Neural progenitor cell (in vitro differentiated cells): ENCODE data around the gene SFI1. TPM values are rescaled to one million over a fixed set of nuclear protein-coding genes. Genes with fewer than 3 reads are reported as not detected.

Experiments
- DNase-seq: peaks from one replicate; pipeline ENCODE4 v3.0.0-alpha.2; 2016; ENCODE audit warnings: low spot score
- H2AFZ ChIP-seq: fragments of 200-600 bp; sonication (generic); replicated peaks from 2 replicates; pipeline ENCODE4 v1.6.1; 2016; ENCODE audit warnings: antibody characterized with exemption
- H3F3A ChIP-seq: fragments of 200-600 bp; sonication (generic); 2 replicates; pipeline ENCODE4 v1.6.1; 2016; ENCODE audit warnings: antibody characterized with exemption, low read depth
- H3K27ac ChIP-seq: fragments of 200-600 bp; sonication (generic); 2 replicates; pipeline ENCODE4 v1.5.1; 2016; ENCODE audit warnings: mild to moderate bottlenecking
- H3K27me3 ChIP-seq: fragments of 200-600 bp; sonication (generic); 2 replicates; pipeline ENCODE4 v1.6.1; 2016; ENCODE audit warnings: mild to moderate bottlenecking, moderate library complexity
- H3K36me3 ChIP-seq: fragments of 200-600 bp; sonication (generic); 2 replicates; pipeline ENCODE4 v1.5.1; 2016
- H3K4me1 ChIP-seq: fragments of 200-600 bp; sonication (generic); 2 replicates; pipeline ENCODE4 v1.6.1; 2016; ENCODE audit warnings: mixed run types
- H3K4me2 ChIP-seq: fragments of 200-600 bp; sonication (generic); 2 replicates; pipeline ENCODE4 v1.6.1; 2016
- H3K4me3 ChIP-seq: fragments of 200-600 bp; sonication (generic); 2 replicates; pipeline ENCODE4 v1.5.1; 2016
- H3K79me2 ChIP-seq: fragments of 200-600 bp; sonication (generic); 2 replicates; pipeline ENCODE4 v1.6.1; 2016; ENCODE audit warnings: low read depth
- H3K9ac ChIP-seq: fragments of 200-600 bp; sonication (generic); 2 replicates; pipeline ENCODE4 v1.6.1; 2016
- H3K9me3 ChIP-seq: fragments of 200-600 bp; sonication (generic); 2 replicates; pipeline ENCODE4 v1.5.1; 2016; ENCODE audit warnings: low read depth
- H4K20me1 ChIP-seq: fragments of 200-600 bp; sonication (generic); 2 replicates; pipeline ENCODE4 v1.6.1; 2016; ENCODE audit warnings: low read depth
- H3K27ac Mint-ChIP-seq: 3 replicates; pipeline ENCODE4 v1.8.0; 2021; ENCODE audit warnings: mixed read lengths
- H3K27me3 Mint-ChIP-seq: 2 replicates; pipeline ENCODE4 v1.8.0; 2022; ENCODE audit warnings: low read depth, mild to moderate bottlenecking, inconsistent platforms, moderate library complexity, mixed read lengths; ENCODE audit not compliant: insufficient read depth
- H3K36me3 Mint-ChIP-seq: 3 replicates; pipeline ENCODE4 v1.8.0; 2021; ENCODE audit warnings: mixed read lengths
- H3K4me1 Mint-ChIP-seq: 3 replicates; pipeline ENCODE4 v1.8.0; 2021; ENCODE audit warnings: mixed read lengths
- H3K4me3 Mint-ChIP-seq: 3 replicates; pipeline ENCODE4 v1.8.0; 2021; ENCODE audit warnings: mild to moderate bottlenecking, moderate library complexity, mixed read lengths
- H3K9me3 Mint-ChIP-seq: 3 replicates; pipeline ENCODE4 v1.8.0; 2020; ENCODE audit warnings: mixed read lengths
- EZH2 ChIP-seq: fragments of 200-600 bp; sonication (generic); IDR thresholded peaks from 2 replicates; pipeline ENCODE4 v1.6.1; 2017; ENCODE audit warnings: antibody characterized with exemption, mild to moderate bottlenecking, moderate library complexity
- EZH2phosphoT487 ChIP-seq: fragments of 200-600 bp; sonication (generic); IDR thresholded peaks from 2 replicates; pipeline ENCODE4 v1.6.1; 2017; ENCODE audit warnings: antibody characterized with exemption
- microRNA-seq: library from miRNA; unstranded; fragments of <30 nt; microRNA quantifications from one replicate; pipeline ENCODE4, GENCODE V29; 2016
- small RNA-seq: library from RNA; depleted of rRNA; stranded (forward); fragments of <200 nt; gene quantifications from one replicate; pipeline ENCODE3, GENCODE V24; 2015
- total RNA-seq: library from RNA; depleted of rRNA; stranded (reverse); fragments of >200 nt; gene quantifications from 2 replicates; pipeline ENCODE4 v1.2.3, GENCODE V29; 2015; ENCODE audit warnings: low replicate concordance
- TF ChIP-seq, protein P1 (sequence below): fragments of 200-600 bp; sonication (generic); IDR thresholded peaks from 2 replicates; pipeline ENCODE4 v1.5.1; 2017; ENCODE audit warnings: antibody characterized with exemption, mild to moderate bottlenecking

Gene SFI1
- total RNA-seq, 1 donor from 2014 or later: 25.0 TPM

- Histone ChIP-seq H3K4me3 (peak within 1 kb of the TSS; percentile 78), H3F3A (peaks cover 3% of the 10 kb centered on the region), H3K4me2 (peak within 1 kb of the TSS; percentile 91), H3K27me3 (no peaks in the 10 kb centered on the region), H3K79me2 (peaks cover 50% of the 10 kb centered on the region), H2AFZ (peak within 1 kb of the TSS; percentile 91), H3K36me3 (no peaks in the 10 kb centered on the region), H3K9ac (peak within 1 kb of the TSS; percentile 69), H3K27ac (no peak within 1 kb of the TSS), H4K20me1 (peaks cover 8% of the 10 kb centered on the region), H3K9me3 (no peaks in the 10 kb centered on the region), H3K4me1 (no peaks in the 10 kb centered on the region)
- Mint-ChIP-seq H3K4me3 (peak within 1 kb of the TSS; percentile 100), H3K9me3 (no peaks in the 10 kb centered on the region), H3K27me3 (peaks cover 4% of the 10 kb centered on the region), H3K4me1 (peaks cover 19% of the 10 kb centered on the region), H3K36me3 (no peaks in the 10 kb centered on the region), H3K27ac (peak within 1 kb of the TSS; percentile 97)
- DNase-seq: peak; percentile 98
- TF ChIP-seq EZH2phosphoT487: no peak
- TF ChIP-seq, protein P1, sequence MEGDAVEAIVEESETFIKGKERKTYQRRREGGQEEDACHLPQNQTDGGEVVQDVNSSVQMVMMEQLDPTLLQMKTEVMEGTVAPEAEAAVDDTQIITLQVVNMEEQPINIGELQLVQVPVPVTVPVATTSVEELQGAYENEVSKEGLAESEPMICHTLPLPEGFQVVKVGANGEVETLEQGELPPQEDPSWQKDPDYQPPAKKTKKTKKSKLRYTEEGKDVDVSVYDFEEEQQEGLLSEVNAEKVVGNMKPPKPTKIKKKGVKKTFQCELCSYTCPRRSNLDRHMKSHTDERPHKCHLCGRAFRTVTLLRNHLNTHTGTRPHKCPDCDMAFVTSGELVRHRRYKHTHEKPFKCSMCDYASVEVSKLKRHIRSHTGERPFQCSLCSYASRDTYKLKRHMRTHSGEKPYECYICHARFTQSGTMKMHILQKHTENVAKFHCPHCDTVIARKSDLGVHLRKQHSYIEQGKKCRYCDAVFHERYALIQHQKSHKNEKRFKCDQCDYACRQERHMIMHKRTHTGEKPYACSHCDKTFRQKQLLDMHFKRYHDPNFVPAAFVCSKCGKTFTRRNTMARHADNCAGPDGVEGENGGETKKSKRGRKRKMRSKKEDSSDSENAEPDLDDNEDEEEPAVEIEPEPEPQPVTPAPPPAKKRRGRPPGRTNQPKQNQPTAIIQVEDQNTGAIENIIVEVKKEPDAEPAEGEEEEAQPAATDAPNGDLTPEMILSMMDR: no peak
- TF ChIP-seq EZH2: no peak
Observed at GRCh38 chr22:31661851-31662667, 165.7 kb downstream of the SFI1 start, which contains the start of gene PISD. Gene PISD, minus strand, starts transcription at chr22:31662215. Its CDS starts 7 bp downstream, at chr22:31662208.

GRCh38 chr22:31662668-31663037 is 166.3 kb downstream of the SFI1 start:
- Histone ChIP-seq H3K9me3 (no peaks in the 10 kb centered on the region), H3K79me2 (peaks cover 44% of the 10 kb centered on the region), H3F3A (peaks cover 3% of the 10 kb centered on the region), H3K4me3 (peak overlapping the region; percentile 78), H3K4me2 (peak overlapping the region; percentile 91), H3K27me3 (no peaks in the 10 kb centered on the region), H3K27ac (no peak overlapping the region), H3K4me1 (no peaks in the 10 kb centered on the region), H3K9ac (no peak overlapping the region), H3K36me3 (no peaks in the 10 kb centered on the region), H4K20me1 (peaks cover 8% of the 10 kb centered on the region), H2AFZ (peak overlapping the region; percentile 91)
- Mint-ChIP-seq H3K4me1 (peaks cover 19% of the 10 kb centered on the region), H3K4me3 (peak overlapping the region; percentile 100), H3K27me3 (peaks cover 4% of the 10 kb centered on the region), H3K27ac (peak overlapping the region; percentile 97), H3K36me3 (no peaks in the 10 kb centered on the region), H3K9me3 (no peaks in the 10 kb centered on the region)
- no peak for TF ChIP-seq EZH2phosphoT487
- TF ChIP-seq, protein P1: no peak
- TF ChIP-seq EZH2: no peak
- DNase-seq: no peak

Small RNAs within 50 kb of the gene (microRNA-seq; reads per million reads assigned to microRNA genes)
- not detected for gene MIR7109

Small RNAs within 50 kb of the gene (small RNA-seq; reads per million reads assigned to genes)
- gene AL096701.2 (not detected), gene RNU6-28P (not detected)

Other genes with a start within 250 kb of the SFI1 start
- 4.5 and 4.7 TPM in 2 replicates for gene PIK3IP1, start 204.0 kb upstream of the SFI1 start, total RNA-seq
- gene PATZ1, start 150.2 kb upstream of the SFI1 start, total RNA-seq: 28.6 and 55.3 TPM in 2 replicates
- 70.9 and 78.9 TPM in 2 replicates for gene DRG1, start 96.9 kb upstream of the SFI1 start, total RNA-seq
- 21.4 and 26.4 TPM in 2 replicates for gene EIF4ENIF1, start 6.7 kb upstream of the SFI1 start, total RNA-seq
- gene PISD, start 165.7 kb downstream of the SFI1 start, total RNA-seq: 18.1 and 41.2 TPM in 2 replicates